ENCODE results near the gene LRP1. TPM values are rescaled to one million over a fixed set of nuclear protein-coding genes. Genes with fewer than 3 reads are reported as not detected.

Gene LRP1
- total RNA-seq, 1 donor from 2014 or later = 24.7 TPM

DNA sequence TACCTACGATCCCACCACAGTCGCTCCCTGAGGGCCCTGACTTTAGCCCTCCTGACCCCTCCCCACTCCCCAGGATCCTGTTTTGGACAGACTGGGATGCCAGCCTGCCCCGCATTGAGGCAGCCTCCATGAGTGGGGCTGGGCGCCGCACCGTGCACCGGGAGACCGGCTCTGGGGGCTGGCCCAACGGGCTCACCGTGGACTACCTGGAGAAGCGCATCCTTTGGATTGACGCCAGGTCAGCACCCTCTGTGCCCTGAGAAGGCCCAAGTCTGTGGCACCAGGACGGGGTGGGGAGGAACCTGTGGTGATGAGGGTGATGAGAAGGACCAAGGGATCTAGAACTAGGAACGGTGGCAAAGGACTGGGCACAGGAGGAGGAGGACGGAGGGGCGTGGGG, 49.1 kb downstream of the LRP1 start:
- Mint-ChIP-seq H3K36me3 (ENCODE audit: low read depth, unreplicated experiment) (peaks cover 14% of the 10 kb centered on the region), H3K4me1 (ENCODE audit: unreplicated experiment) (peaks cover 3% of the 10 kb centered on the region), H3K27me3 (ENCODE audit: unreplicated experiment) (peaks cover 17% of the 10 kb centered on the region), H3K9me3 (ENCODE audit: unreplicated experiment) (no peaks in the 10 kb centered on the region), H3K27ac (ENCODE audit: unreplicated experiment) (no peak overlapping the region), H3K4me3 (ENCODE audit: unreplicated experiment) (no peak overlapping the region)
- TF ChIP-seq, protein P1, sequence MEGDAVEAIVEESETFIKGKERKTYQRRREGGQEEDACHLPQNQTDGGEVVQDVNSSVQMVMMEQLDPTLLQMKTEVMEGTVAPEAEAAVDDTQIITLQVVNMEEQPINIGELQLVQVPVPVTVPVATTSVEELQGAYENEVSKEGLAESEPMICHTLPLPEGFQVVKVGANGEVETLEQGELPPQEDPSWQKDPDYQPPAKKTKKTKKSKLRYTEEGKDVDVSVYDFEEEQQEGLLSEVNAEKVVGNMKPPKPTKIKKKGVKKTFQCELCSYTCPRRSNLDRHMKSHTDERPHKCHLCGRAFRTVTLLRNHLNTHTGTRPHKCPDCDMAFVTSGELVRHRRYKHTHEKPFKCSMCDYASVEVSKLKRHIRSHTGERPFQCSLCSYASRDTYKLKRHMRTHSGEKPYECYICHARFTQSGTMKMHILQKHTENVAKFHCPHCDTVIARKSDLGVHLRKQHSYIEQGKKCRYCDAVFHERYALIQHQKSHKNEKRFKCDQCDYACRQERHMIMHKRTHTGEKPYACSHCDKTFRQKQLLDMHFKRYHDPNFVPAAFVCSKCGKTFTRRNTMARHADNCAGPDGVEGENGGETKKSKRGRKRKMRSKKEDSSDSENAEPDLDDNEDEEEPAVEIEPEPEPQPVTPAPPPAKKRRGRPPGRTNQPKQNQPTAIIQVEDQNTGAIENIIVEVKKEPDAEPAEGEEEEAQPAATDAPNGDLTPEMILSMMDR (IDR thresholded peaks at IDR 0.05; ENCODE audit: unreplicated experiment) = no peak
- DNase-seq (ENCODE audit: low spot score) = no peak

GRCh38 chr12:57178213-57178612, 49.9 kb downstream of the LRP1 start:
- no peak for DNase-seq (ENCODE audit: low spot score)
- H3K27me3 Mint-ChIP-seq (ENCODE audit: unreplicated experiment) = peaks cover 10% of the 10 kb centered on the region
- TF ChIP-seq, protein P1 (IDR thresholded peaks at IDR 0.05; ENCODE audit: unreplicated experiment) = no peak
- H3K27ac Mint-ChIP-seq (ENCODE audit: unreplicated experiment) = no peak overlapping the region
- no peak overlapping the region for H3K4me3 Mint-ChIP-seq (ENCODE audit: unreplicated experiment)
- peaks cover 14% of the 10 kb centered on the region for H3K36me3 Mint-ChIP-seq (ENCODE audit: low read depth, unreplicated experiment)
- H3K9me3 Mint-ChIP-seq (ENCODE audit: unreplicated experiment) = no peaks in the 10 kb centered on the region
- no peaks in the 10 kb centered on the region for H3K4me1 Mint-ChIP-seq (ENCODE audit: unreplicated experiment)

GRCh38 chr12:57179331-57180086, 51.2 kb downstream of the LRP1 start:
- Mint-ChIP-seq H3K9me3 (ENCODE audit: unreplicated experiment) (no peaks in the 10 kb centered on the region), H3K4me3 (ENCODE audit: unreplicated experiment) (no peak overlapping the region), H3K27me3 (ENCODE audit: unreplicated experiment) (peaks cover 10% of the 10 kb centered on the region), H3K27ac (ENCODE audit: unreplicated experiment) (peak overlapping the region; percentile 83), H3K4me1 (ENCODE audit: unreplicated experiment) (no peaks in the 10 kb centered on the region), H3K36me3 (ENCODE audit: low read depth, unreplicated experiment) (peaks cover 12% of the 10 kb centered on the region)
- TF ChIP-seq, protein P1 (IDR thresholded peaks at IDR 0.05; ENCODE audit: unreplicated experiment) = no peak
- no peak for DNase-seq (ENCODE audit: low spot score)

- no peaks in the 10 kb centered on the region for H3K4me1 Mint-ChIP-seq (ENCODE audit: unreplicated experiment)
- peaks cover 10% of the 10 kb centered on the region for H3K36me3 Mint-ChIP-seq (ENCODE audit: low read depth, unreplicated experiment)
- H3K9me3 Mint-ChIP-seq (ENCODE audit: unreplicated experiment) = no peaks in the 10 kb centered on the region
- H3K27me3 Mint-ChIP-seq (ENCODE audit: unreplicated experiment) = peaks cover 16% of the 10 kb centered on the region
- H3K4me3 Mint-ChIP-seq (ENCODE audit: unreplicated experiment) = no peak overlapping the region
- H3K27ac Mint-ChIP-seq (ENCODE audit: unreplicated experiment) = no peak overlapping the region
- no peak for DNase-seq (ENCODE audit: low spot score)
- TF ChIP-seq, protein P1 (IDR thresholded peaks at IDR 0.05; ENCODE audit: unreplicated experiment) = no peak
Measured at GRCh38 chr12:57180321-57180989, 52.2 kb downstream of the LRP1 start.

DNA sequence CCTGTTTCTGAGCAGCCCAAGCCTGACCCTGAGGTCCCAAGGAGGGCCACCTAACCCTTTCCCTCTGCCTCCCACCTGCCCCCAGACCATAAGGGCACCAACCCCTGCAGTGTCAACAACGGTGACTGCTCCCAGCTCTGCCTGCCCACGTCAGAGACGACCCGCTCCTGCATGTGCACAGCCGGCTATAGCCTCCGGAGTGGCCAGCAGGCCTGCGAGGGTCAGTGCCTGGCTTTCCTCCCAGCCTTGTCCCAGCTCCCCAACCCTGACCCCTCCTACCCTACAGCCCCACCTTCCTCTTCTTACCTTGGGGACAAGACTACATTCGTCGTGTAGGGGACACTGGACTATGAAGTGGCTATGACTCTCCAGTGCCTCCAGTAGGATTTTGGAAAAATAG, 52.8 kb downstream of the LRP1 start:
- TF ChIP-seq, protein P1 (IDR thresholded peaks at IDR 0.05; ENCODE audit: unreplicated experiment) = no peak
- H3K27me3 Mint-ChIP-seq (ENCODE audit: unreplicated experiment) = peaks cover 12% of the 10 kb centered on the region
- no peak overlapping the region for H3K4me3 Mint-ChIP-seq (ENCODE audit: unreplicated experiment)
- peaks cover 10% of the 10 kb centered on the region for H3K36me3 Mint-ChIP-seq (ENCODE audit: low read depth, unreplicated experiment)
- H3K27ac Mint-ChIP-seq (ENCODE audit: unreplicated experiment) = no peak overlapping the region
- no peak for DNase-seq (ENCODE audit: low spot score)
- H3K4me1 Mint-ChIP-seq (ENCODE audit: unreplicated experiment) = no peaks in the 10 kb centered on the region
- H3K9me3 Mint-ChIP-seq (ENCODE audit: unreplicated experiment) = no peaks in the 10 kb centered on the region
